ENCODE measurements around the gene MCRS1.

Gene MCRS1

DNA sequence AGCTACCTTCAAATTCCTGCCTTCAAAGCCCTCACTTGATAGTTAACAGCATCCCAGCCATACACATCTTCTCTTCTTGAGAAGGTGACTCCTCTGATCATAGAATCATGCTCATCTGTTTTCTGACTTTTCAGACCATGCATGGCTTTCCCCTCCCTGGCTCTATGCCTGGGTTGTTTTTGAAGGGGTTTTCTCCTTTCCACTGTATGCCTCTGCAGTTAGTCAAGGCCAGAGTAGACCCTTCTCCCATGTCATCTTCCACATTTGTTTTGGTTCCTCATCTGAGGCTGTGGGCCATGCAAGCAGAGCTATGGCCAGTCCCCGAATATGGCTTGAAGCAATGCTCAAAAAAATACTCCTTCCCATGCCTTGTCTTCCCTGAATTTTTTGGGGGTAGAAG lies 14.3 kb upstream of the MCRS1 start:
- no peak for DNase-seq

DNA sequence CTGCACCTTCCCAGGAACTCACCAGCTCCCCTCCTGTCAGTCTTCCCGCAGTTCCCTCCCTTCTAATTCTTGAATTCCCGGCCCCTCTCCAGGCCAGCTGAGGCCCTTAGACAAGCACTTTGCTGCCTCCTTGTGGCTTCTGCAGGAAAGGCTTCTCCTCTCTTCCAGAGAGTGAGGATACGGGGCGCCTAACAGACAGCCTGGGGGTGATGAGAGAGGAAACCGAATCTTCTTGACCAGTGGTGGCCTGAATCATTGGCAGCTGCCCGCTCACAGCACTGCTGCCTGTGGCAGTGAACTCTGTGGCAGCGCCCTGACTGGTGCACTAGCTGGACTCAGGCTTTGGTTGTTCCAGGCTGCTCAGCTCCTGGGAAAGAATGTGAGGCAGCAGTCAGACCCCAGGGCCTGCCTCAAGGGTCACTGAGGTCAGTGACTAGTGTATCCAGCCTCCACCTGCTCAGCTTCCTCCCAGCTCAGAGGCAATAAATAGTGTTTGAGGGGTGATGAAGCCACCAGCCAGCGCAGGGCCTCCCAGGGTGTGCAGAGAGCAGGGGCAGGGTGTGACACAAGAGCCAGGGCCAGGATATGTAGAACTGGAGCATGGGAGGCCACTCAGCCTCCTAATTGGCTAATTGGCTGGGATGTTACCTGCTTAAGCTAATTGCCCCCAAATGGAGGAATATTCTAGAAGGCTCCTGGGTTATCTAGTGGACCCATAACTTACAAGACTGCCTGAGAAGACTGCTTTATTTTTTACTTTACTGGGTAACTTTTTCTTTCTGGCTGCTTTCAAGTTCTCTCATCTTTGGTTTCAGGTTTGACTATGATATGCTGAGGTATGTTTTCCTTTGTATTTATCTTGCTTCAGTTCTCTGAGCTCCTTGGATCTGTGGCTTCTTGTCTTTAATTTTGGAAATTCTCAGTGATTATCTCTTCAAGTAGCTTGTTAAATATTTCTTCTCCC lies 12.9 kb upstream of the MCRS1 start:
- DNase-seq, result peak; percentile 100

DNA sequence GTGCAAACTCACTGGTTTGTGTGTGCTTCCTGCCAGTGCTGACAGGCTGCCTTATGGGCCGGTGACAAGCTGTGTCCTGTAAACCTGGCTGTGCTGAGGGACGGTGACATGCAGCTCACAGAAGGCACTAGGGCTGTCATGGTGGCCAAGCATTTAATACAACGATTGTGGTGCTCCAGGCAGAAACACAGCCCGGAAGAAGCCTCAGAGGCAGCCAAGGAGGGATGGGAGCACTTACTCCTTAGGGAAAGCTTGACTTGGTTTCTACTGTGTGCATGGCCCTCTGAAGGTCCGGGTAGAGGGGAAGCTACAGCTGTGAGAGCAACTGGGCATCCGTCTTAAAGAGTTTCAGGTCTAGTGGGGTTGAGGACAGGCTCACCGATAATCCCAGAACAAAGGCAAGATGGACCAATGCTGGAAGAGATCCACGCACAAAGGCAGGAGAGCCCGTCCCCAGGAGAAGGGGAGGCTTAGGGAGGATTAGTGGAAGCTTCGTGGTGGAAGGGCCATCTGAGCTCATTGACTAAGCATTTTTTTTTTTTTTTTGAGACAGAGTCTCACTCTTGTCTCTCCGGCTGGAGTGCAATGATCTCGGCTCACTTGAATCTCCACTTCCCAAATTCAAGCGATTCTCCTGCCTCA lies 10.7 kb upstream of the MCRS1 start:
- no peak for DNase-seq

DNA sequence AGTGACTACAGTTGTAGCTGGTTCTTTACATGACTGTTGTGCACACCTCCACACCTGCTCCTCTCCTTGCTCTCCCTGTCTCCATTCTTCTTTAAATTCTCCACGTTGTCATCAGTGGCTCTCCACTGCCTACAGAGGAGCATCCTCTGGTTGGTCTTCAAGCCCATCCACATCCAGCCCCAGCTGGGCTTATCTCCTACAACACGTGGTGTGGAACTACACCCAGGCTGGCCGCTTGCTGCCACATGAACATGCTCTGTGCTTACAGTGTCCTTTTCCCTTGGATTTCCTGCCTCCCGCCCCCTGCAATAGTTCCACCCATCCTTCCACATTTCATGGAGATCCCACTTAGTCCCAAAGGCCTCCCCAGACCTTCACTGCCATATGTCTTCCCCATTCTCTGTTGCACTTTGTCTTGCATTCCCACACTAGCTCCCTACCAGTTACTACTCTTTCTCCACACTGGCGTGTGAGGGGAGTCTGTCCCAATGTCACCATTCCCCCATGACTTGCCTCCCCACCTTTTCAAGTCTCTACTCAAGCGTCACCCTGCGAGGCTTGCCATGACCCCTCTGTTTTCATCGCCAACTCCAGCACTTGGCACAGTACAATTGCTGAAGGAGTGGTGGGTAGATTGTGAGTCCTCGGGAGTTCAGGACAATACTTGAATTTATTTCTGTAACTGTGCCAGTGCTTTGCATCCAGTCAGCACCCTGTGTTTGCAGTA lies 9.8 kb upstream of the MCRS1 start:
- DNase-seq, result no peak

DNA sequence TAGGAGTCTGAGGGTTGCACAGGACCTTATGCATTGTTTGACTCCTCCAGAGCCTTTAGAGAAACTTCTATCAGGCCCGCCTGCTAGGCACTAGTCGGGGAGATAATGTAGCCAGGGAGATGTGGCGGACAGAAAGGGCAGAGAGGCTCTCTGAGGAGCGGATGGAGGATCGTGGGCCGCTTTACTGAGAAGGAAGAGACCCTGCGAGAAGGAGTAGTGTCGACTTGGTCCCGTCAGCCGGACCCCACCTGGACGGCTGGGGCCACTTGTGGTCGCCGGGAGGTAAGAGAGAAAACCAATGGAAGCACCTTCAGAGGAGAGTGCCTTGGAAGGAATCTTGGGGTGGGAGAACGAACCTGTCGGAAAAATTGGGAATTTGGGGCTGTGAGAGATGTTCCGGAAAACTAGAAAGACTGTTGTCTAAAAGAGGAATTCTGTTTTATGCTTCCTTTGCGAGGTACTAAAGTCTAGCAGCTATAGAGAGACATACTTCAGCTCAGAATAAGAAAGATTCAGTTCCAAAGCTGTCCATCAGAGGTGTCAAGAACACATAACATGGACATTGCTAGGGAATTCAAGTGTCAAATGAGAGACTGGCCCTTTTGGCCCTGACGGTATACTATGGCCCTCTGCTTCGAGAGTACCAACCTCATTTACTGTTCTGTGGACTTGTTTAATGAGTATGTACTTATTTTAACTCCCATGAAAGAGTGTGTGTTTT lies 660 bp upstream of the MCRS1 start:
- no peak for DNase-seq

DNA sequence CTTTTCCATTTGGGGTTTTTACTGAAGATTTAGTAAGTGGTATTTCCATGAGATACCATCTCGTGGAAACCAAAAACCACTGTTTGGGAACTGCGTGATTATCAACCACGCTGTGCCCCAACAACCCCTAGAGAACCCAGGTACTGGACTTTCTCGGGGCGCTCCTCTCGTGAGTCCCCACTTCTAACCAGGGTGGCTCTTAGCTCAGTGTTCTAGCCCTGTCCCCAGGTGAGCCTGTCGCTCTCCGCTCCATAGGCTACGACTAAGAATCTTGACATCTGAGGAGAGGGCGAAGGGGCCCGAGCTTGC lies 686 bp downstream of the MCRS1 start:
- no peak for DNase-seq

DNA sequence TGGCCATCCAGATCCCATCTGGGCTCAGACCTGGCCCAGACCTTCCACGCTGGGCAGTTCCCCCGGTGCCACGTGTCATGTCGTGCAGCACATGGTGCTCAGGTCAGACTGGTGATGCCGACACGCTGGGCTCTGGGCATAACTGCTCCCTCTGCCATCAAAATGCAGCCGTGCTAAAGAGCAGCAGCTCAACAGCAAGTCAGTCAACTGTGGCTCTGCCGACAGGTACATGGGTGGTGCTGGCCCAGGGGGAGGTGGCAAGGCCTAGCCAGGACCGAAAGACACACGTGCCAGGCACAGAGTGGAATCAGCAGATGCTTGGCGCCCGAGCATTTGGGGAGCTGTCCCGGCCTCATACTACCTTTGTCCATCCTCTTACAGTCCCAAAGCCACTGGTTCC lies 1.6 kb downstream of the MCRS1 start:
- no peak for DNase-seq

DNA sequence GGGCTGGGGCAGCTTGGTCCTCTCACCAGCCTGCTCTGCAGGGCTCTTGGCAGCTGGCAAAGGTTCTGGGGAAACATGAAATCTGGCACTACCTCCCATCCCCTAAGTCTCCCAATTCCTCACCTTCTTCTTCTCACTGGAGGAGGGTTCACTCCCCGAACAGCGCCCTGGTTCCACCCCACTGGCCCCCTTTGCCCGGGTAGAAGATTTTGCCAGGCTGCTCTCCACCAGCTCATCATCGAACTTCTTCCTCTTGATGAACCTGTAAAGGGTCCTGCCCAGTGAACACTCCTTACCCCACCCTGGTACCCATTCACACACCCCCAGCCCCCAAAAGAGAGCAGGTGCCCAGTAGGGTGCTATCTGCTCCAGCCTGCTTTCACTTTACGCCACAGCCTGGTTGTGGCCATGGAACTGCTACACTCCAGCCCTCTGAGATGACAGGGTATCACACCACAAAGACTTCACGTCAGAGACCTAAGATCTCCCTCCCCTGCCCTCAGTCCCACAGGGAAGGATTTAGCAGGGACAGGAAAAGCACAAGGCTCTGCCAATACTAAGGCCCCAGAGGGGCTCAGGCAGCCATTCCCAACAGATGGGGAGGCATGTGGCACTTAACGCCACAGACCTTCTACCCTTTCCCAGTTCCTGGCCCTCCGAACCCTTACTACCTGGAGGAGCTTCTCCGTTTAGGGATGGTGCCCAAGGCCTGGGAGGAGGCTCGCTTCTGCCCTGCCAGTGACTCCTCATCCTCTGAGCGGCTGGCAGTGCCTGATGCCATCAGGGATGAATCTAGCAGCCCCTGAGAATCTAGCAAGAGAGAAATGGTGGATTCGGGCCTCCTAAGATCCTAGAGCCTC lies 2.3 kb downstream of the MCRS1 start:
- no peak for DNase-seq

DNA sequence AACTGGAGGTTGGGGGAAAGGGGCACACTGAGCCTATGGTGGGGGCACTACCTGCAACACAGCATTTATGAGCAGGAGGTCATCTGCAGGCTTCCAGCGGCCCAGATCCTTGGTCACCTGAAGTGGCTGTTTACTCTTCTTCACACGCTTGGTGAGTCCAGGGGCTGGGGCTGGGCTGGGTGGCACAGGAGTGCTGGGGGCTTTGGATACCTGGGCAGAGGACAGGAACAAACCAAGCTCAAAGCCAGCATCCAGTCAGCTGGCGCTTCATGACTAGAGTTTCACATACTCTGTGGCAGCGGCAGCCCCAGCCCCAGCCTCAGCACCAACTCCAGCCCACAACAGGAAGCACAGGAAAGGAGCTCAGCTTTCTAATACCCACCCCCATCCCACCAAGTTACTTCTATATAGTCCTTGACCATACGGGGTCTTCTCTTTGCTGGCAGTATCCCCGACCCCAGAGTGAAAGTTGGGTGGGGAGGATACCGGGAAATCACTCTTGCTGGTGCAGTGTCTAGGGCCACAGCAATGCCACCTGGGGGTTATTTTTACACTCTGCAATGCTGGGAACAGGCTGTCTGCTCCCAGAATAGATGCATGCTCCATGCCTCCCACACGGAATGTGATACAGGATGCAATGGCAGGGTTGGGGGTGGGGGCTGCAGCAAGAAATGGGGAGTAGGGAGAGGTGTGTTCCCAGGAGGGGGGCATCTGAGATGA lies 3.1 kb downstream of the MCRS1 start:
- no peak for DNase-seq

DNA sequence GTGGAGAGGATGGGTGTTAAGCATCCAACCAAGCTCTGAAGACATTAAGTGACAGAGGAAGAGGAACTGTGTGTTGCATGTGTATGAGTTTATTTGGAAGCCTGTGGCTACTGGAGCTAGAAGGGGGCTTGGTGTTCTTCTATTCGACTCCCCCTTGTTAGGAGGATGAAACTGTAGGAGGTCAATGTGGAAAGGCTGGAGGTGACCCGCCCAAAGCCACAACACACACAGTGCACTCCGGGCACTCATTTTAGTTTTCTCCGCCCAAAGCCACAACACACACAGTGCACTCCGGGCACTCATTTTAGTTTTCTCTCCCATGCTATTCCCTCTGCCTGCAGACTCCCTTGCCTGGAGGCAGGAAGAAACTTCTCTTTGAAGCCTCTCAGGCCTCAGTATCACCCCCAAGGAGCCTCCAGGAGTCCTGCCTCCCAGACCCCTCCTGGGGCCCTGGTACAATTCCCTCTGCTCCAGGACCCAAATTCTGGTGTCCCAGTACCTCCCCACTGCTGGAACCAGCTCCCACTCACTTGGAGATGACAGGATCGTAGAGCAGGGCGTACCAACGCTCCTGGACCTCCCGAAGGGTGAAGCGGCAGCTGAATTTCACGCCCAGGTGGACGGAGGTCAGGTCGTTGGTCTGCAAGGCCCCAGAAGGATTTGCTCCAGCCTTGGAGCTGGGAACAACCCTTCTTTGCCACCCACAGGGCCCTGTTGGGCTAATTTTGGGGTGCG lies 3.8 kb downstream of the MCRS1 start:
- DNase-seq, result no peak

DNA sequence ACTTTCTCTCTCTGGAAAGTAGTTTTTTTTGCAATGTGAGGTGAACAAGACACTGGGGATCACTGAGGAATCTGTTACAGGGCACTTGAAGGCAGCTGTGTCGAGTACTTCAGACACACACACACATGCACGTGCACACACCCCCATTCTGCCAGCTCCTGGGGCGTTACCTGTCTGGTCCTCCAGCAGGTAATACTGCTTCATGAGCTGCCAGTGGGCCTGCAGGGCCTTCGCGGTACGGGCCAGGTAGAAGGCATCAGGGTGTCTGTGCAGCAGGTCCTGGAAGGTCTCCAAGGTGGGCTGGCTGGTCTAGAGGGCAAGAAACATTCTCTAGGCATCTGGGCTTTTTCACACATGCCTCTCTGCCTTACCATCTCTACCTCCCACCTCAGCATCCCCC lies 5.1 kb downstream of the MCRS1 start:
- DNase-seq, result no peak

DNA sequence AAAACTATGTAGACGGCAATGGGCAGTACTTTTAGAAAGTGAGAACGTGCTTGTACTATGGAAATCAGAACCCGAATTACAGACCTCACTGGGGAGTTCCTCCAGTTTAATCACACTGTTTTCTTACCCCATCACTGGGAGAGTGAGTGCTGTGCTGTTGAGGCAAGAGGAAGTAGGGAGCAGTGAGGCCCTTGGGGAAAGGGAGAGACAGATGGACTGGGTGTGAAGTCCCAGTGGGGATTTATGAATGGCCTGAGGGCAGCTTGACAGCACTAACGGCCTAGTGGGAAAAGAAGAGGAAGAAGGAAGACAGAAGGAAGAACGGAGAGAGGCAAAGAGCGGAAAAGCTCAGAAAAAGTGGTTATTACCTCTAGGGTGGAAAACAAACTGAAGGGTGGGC lies 5.7 kb downstream of the MCRS1 start:
- DNase-seq, result no peak

DNA sequence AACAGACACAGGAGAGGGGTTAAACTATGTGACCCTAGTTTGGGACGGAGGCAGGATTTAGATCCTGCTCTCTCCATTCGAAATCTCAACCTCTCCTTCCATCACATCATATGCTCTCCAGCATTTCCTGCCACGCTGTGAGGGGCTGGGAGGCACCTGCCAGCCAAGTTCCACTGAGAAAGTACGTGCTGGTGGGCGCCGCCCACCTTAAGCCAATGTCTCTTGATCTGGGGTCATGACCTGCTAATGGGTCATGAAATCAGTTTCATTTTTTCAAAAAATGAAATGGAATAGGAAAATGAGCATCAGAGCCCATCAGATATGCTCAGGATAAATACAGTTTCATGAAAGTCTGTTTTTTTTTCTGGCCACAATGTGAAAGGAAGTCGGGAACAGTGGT lies 7.2 kb downstream of the MCRS1 start:
- no peak for DNase-seq

DNA sequence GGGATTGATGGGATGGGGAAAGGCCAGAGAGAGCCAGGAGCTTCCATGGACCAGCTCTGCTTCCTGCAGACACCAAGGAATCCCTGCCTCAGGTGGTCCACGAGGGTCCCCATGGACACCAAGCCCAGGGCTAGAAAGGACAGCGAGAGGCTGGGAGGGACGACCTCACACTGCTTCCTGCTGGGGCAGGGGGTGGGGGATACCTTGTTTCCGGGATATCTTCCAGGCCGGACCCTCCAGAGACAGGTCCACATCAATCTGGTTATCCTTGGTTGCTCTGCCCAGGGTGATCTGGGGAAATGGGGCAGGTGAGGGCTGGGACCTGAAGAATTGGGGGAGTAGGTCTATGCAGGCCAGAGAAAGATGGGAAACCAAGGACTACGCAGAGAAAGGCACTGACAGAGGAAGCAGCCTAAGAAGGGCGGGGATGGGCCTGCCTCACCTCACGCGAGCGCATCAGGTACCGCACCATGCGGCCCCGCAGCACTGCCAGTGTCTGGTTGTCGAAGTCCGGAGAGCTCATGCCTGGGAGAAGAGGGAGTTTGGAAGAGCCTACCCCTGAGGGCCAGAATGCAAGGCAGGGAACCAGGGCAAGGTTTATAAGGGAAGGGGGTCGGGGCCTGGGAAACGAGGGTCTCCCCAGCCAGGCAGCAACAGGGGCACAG lies 8.8 kb downstream of the MCRS1 start:
- DNase-seq, result no peak

DNA sequence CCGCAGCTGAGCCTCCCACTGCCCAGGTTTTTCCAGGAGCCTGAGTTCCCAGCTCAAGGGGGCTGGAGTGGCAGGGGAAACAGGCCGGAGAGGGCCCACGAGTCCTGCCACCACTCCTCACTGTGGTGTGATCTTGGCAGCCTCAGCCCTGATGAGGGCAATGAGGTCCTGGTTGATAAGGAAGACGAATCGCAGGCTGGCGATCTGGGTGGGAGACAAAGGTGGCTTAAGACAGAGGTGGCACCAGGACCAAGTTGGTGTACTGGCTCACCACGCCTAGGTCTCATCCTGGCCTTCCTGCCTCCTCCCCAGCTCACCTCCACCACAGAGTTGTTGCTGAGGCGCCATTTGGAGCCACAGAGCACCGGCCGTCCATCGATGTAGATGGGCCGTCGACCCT lies 9.4 kb downstream of the MCRS1 start:
- no peak for DNase-seq

DNA sequence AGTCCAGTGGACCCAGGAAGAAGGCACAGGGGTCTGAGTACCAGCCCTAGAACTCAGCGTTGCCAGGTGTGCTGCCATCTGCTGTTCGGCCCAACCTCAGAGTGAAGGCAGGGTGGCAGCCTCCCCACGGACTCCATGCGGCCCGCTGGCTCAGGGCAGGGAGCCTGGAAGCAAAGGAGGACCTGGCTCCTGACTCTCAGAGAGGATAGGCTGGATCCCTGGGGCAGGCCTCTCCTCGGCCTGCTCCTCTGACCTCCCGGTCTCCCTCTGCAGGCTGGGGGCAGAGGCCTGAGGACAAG lies 10.1 kb downstream of the MCRS1 start:
- DNase-seq, result peak; percentile 76

DNA sequence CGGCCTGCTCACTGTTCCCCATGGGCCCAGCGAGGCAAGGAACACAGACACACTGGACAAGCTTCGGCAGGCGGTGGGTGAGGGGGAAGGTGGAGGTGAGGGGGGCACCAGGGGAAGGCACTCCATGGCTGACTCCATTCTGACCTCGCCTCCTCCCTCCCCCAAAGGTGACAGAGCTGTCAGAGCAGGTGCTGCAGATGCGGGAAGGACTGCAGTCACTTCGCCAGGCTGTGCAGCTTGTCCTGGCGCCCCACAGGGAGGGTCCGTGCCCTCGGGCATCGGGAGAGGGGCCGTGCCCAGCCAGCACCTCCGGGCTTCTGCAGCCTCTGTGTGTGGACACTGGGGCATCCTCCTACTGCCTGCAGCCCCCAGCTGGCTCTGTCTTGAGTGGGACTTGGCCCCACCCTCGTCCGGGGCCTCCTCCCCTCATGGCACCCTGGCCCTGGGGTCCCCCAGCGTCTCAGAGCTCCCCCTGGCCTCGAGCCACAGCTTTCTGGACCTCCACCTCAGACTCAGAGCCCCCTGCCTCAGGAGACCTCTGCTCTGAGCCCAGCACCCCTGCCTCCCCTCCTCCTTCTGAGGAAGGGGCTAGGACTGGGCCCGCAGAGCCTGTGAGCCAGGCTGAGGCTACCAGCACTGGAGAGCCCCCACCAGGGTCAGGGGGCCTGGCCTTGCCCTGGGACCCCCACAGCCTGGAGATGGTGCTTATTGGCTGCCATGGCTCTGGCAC lies 10.6 kb downstream of the MCRS1 start:
- DNase-seq, result no peak

DNA sequence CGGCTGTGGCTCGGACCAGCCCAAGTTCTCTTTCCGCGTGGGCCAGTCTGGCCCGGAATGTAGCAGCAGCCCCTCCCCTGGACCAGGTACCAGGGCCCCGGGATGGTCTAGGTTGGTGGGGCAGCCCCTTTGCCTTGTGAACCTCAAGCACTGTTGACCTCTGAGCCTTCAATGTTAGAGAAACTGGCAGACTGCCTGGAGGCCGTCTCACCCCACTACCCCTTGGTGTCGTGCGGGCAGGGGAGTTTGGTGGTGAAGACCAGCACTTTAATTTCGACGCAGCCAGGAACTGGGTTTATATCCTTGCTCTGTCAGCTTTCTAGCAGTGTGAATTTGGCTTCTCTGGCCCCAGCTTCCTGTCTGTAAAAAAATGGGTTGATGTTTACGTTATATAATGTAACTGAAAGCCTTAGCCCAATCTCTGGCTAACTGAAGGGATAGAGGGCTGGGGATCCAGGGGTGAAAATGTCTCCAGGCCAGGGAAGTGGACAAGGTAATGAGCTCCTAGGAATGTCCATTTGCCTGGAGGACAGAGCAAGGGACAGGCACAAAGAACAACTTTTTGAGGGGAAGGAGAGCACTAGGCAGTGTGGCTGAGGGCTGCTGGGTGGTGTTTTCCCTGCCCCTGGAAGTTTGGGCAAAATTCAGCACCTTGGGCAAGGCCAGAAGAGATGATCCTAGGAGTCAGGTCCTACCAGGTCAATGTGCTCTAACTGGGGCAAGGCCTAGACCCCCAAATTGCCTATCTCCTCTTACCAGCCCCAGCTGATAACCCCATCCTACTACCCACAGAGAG lies 11.4 kb downstream of the MCRS1 start:
- DNase-seq, result no peak
